Activated CD8-positive, alpha-beta T cell treated with anti-CD3 and anti-CD28 coated beads, Interleukin-2, amount 10 ng/mL, durations not matched to agents 7 days and 5 days (primary cell): ENCODE results near the gene MLKL. TPM values are rescaled to one million over a fixed set of nuclear protein-coding genes. Genes with fewer than 3 reads are reported as not detected.

Experiments
- ATAC-seq: fragments of 150-1000 bp; cut with Tn5 transposase; one replicate; pipeline ENCODE4 v1.10.0; 2021; ENCODE audit warnings: moderate library complexity
- CTCF ChIA-PET: fragments of 350-600 bp; sonication (Branson Sonifier 250); formaldehyde crosslinking; loops from one replicate; lab custom pipeline; 2021; ENCODE audit warnings: antibody characterized with exemption; lab: Charles Lee
- POLR2A ChIA-PET: fragments of 350-600 bp; sonication (Branson Sonifier 250); formaldehyde crosslinking; loops from one replicate; lab custom pipeline; 2021; ENCODE audit warnings: antibody characterized with exemption; lab: Charles Lee
- DNase-seq: peaks from one replicate; pipeline ENCODE4 v3.0.0-alpha.2; 2020
- H3K27ac Mint-ChIP-seq: one replicate; pipeline ENCODE4 v1.8.0; 2021; ENCODE audit warnings: mild to moderate bottlenecking, mixed read lengths
- H3K27me3 Mint-ChIP-seq: one replicate; pipeline ENCODE4 v1.8.0; 2021; ENCODE audit warnings: low read depth, mixed read lengths
- H3K36me3 Mint-ChIP-seq: one replicate; pipeline ENCODE4 v1.8.0; 2021; ENCODE audit warnings: low read depth, mixed read lengths
- H3K4me1 Mint-ChIP-seq: one replicate; pipeline ENCODE4 v1.8.0; 2021; ENCODE audit warnings: low read depth, mixed read lengths
- H3K4me3 Mint-ChIP-seq: one replicate; pipeline ENCODE4 v1.8.0; 2021; ENCODE audit warnings: mild to moderate bottlenecking, mixed read lengths
- H3K9me3 Mint-ChIP-seq: one replicate; pipeline ENCODE4 v1.8.0; 2022; ENCODE audit warnings: mixed read lengths; ENCODE audit not compliant: insufficient read depth
- total RNA-seq, 2 experiments: library from RNA; stranded (reverse); gene quantifications; one replicate each; pipeline ENCODE4 v1.2.3, GENCODE V29; 2021

Gene MLKL
- total RNA-seq: 10 to 100 TPM; 29.5 to 31.3 TPM

GRCh38 chr16:74700438-74701225 lies at the start of gene MLKL:
Gene MLKL (minus strand): TSS chr16:74700862. CDS start chr16:74695757, 5,105 bp downstream.
- Mint-ChIP-seq H3K27ac (peak within 1 kb of the TSS; percentile 98), H3K27me3 (no peaks in the 10 kb centered on the region), H3K4me1 (peaks cover 53% of the 10 kb centered on the region), H3K36me3 (peaks cover 30% of the 10 kb centered on the region), H3K9me3 (no peaks in the 10 kb centered on the region), H3K4me3 (peak within 1 kb of the TSS; percentile 98)
- ATAC-seq (peak; percentile 80), DNase-seq (peak; percentile 67)
- ChIA-PET CTCF (interaction anchor here (0.7 to 3.8 kb wide), 10 partner anchors 8 to 411 kb away, joined by 3 to 24 read pairs (median 5); partner anchors contain the start of genes RFWD3 and WDR59), POLR2A (interaction anchor here (0.5 to 8.2 kb wide), 9 partner anchors 10 to 408 kb away, joined by 3 to 91 read pairs (median 3); partner anchors contain the start of gene RFWD3)

- Mint-ChIP-seq H3K36me3 (no peaks in the 10 kb centered on the region), H3K4me1 (no peaks in the 10 kb centered on the region), H3K27ac (no peak overlapping the region), H3K9me3 (no peaks in the 10 kb centered on the region), H3K4me3 (no peak overlapping the region), H3K27me3 (no peaks in the 10 kb centered on the region)
- ATAC-seq (no peak), DNase-seq (no peak)
- POLR2A ChIA-PET: no interaction called here
- CTCF ChIA-PET: no interaction called here
These were observed 48.8 kb upstream of the MLKL start for GRCh38 chr16:74749291-74750055.

GRCh38 chr16:74748616-74749026 lies 48.0 kb upstream of the MLKL start:
- H3K4me1 Mint-ChIP-seq: no peaks in the 10 kb centered on the region
- H3K27ac Mint-ChIP-seq: no peak overlapping the region
- ChIA-PET POLR2A (no interaction called here), CTCF (no interaction called here)
- H3K9me3 Mint-ChIP-seq: no peaks in the 10 kb centered on the region
- no peak for DNase-seq
- H3K27me3 Mint-ChIP-seq: no peaks in the 10 kb centered on the region
- ATAC-seq: no peak
- H3K4me3 Mint-ChIP-seq: no peak overlapping the region
- H3K36me3 Mint-ChIP-seq: no peaks in the 10 kb centered on the region

- no peaks in the 10 kb centered on the region for H3K9me3 Mint-ChIP-seq
- no peak overlapping the region for H3K27ac Mint-ChIP-seq
- ATAC-seq: no peak
- H3K4me3 Mint-ChIP-seq: no peak overlapping the region
- CTCF ChIA-PET: no interaction called here
- H3K27me3 Mint-ChIP-seq: no peaks in the 10 kb centered on the region
- POLR2A ChIA-PET: no interaction called here
- H3K4me1 Mint-ChIP-seq: no peaks in the 10 kb centered on the region
- DNase-seq: no peak
- no peaks in the 10 kb centered on the region for H3K36me3 Mint-ChIP-seq
These were observed 47.3 kb upstream of the MLKL start for GRCh38 chr16:74747716-74748615.

GRCh38 chr16:74745926-74746325 lies 45.3 kb upstream of the MLKL start:
- Mint-ChIP-seq H3K4me3 (no peak overlapping the region), H3K9me3 (no peaks in the 10 kb centered on the region), H3K36me3 (no peaks in the 10 kb centered on the region), H3K4me1 (no peaks in the 10 kb centered on the region), H3K27me3 (no peaks in the 10 kb centered on the region), H3K27ac (no peak overlapping the region)
- POLR2A ChIA-PET: no interaction called here
- no peak for DNase-seq
- ATAC-seq: no peak
- CTCF ChIA-PET: no interaction called here

- no peak for DNase-seq
- Mint-ChIP-seq H3K27me3 (no peaks in the 10 kb centered on the region), H3K36me3 (no peaks in the 10 kb centered on the region), H3K4me1 (no peaks in the 10 kb centered on the region), H3K27ac (no peak overlapping the region), H3K9me3 (no peaks in the 10 kb centered on the region), H3K4me3 (no peak overlapping the region)
- CTCF ChIA-PET: interaction anchor here (1.0 kb wide), 1 partner anchor 34 kb away, joined by 3 read pairs; no protein-coding TSS in a partner anchor
- ATAC-seq: no peak
- POLR2A ChIA-PET: no interaction called here
These were observed 44.5 kb upstream of the MLKL start for GRCh38 chr16:74745109-74745615.

- Mint-ChIP-seq H3K4me3 (no peak overlapping the region), H3K9me3 (no peaks in the 10 kb centered on the region), H3K27me3 (no peaks in the 10 kb centered on the region), H3K4me1 (no peaks in the 10 kb centered on the region), H3K27ac (no peak overlapping the region), H3K36me3 (no peaks in the 10 kb centered on the region)
- POLR2A ChIA-PET: no interaction called here
- no peak for ATAC-seq
- CTCF ChIA-PET: interaction anchor here (1.0 kb wide), 1 partner anchor 34 kb away, joined by 3 read pairs; no protein-coding TSS in a partner anchor
- no peak for DNase-seq
These were observed 43.9 kb upstream of the MLKL start for GRCh38 chr16:74744566-74744965.

- ChIA-PET CTCF (interaction anchor here (1.0 kb wide), 1 partner anchor 33 kb away, joined by 3 read pairs; no protein-coding TSS in a partner anchor), POLR2A (no interaction called here)
- DNase-seq (no peak), ATAC-seq (no peak)
- Mint-ChIP-seq H3K4me3 (no peak overlapping the region), H3K9me3 (no peaks in the 10 kb centered on the region), H3K27me3 (no peaks in the 10 kb centered on the region), H3K27ac (no peak overlapping the region), H3K4me1 (no peaks in the 10 kb centered on the region), H3K36me3 (no peaks in the 10 kb centered on the region)
These were observed 43.1 kb upstream of the MLKL start for GRCh38 chr16:74743668-74744299.

GRCh38 chr16:74743045-74743667 lies 42.5 kb upstream of the MLKL start:
- CTCF ChIA-PET: no interaction called here
- H3K4me3 Mint-ChIP-seq: no peak overlapping the region
- H3K27me3 Mint-ChIP-seq: no peaks in the 10 kb centered on the region
- ATAC-seq (no peak), DNase-seq (no peak)
- H3K9me3 Mint-ChIP-seq: no peaks in the 10 kb centered on the region
- no peak overlapping the region for H3K27ac Mint-ChIP-seq
- no peaks in the 10 kb centered on the region for H3K36me3 Mint-ChIP-seq
- H3K4me1 Mint-ChIP-seq: no peaks in the 10 kb centered on the region
- POLR2A ChIA-PET: no interaction called here

- H3K4me3 Mint-ChIP-seq: no peak overlapping the region
- ChIA-PET CTCF (no interaction called here), POLR2A (no interaction called here)
- no peaks in the 10 kb centered on the region for H3K9me3 Mint-ChIP-seq
- no peak overlapping the region for H3K27ac Mint-ChIP-seq
- DNase-seq (no peak), ATAC-seq (no peak)
- no peaks in the 10 kb centered on the region for H3K4me1 Mint-ChIP-seq
- H3K36me3 Mint-ChIP-seq: no peaks in the 10 kb centered on the region
- H3K27me3 Mint-ChIP-seq: no peaks in the 10 kb centered on the region
These were observed 41.4 kb upstream of the MLKL start for GRCh38 chr16:74742051-74742481.
